SHP77 (cell line): ENCODE data around the gene ZNF541.
"Not testable (repeated sequence)": the region's sequence is repeated elsewhere in the genome, so short reads cannot be mapped to it uniquely, and the experiment has no call there.

ENCODE experiments used
- DNase-seq, 2 experiments: peaks; one replicate each; lab custom pipeline; 2025; lab: John Stamatoyannopoulos, UW

The ZNF541 gene

GRCh38 chr19:47599671-47600245 is 26.8 kb upstream of the ZNF541 start:
- DNase-seq = not testable (repeated sequence)

GRCh38 chr19:47598407-47599349 is 25.7 kb upstream of the ZNF541 start:
- DNase-seq = no peak

- DNase-seq = no peak
These were observed 23.0 kb upstream of the ZNF541 start for GRCh38 chr19:47595944-47596343.

- DNase-seq = no peak
These were observed 20.9 kb upstream of the ZNF541 start for GRCh38 chr19:47593860-47594259.

- no peak for DNase-seq
These were observed 16.9 kb upstream of the ZNF541 start for GRCh38 chr19:47589824-47590223.

DNA sequence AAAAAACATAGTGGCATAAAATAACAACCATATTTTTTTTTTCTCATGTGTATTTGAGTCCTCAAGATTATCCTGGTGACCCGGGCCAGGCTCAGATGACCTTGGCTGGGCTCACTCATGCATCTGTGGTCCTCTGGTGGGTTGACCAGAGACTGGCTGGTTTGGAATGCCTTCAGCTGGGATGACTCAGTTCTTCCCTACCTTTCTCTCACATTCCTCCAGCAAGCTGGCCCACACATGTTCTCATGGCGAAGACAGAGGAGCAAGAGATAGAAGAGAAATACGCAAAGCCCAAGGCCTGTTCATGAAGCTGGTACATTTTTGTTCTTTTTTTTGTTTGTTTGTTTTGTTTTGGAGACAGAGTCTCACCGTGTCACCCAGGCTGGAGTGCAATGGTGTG is 14.3 kb upstream of the ZNF541 start:
- DNase-seq = no peak

DNA sequence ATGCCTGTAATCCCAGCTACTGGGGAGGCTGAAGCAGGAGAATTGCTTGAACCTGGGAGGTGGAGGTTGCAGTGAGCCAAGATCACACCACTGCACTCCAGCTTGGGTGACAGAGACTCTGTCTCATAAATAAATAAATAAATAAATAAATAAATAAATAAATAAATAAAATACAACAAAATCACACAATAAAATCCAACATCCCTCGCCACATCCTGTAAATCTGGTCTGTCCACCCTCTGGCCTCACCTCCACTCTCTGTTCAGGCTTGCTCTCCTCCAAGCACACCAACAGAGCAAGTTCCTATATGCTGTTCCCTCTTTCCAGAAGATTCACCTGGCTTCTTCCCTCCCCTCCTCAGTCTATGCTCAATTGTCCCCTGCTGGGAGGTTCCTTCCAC is 10.2 kb upstream of the ZNF541 start:
- DNase-seq = not testable (repeated sequence)

DNA sequence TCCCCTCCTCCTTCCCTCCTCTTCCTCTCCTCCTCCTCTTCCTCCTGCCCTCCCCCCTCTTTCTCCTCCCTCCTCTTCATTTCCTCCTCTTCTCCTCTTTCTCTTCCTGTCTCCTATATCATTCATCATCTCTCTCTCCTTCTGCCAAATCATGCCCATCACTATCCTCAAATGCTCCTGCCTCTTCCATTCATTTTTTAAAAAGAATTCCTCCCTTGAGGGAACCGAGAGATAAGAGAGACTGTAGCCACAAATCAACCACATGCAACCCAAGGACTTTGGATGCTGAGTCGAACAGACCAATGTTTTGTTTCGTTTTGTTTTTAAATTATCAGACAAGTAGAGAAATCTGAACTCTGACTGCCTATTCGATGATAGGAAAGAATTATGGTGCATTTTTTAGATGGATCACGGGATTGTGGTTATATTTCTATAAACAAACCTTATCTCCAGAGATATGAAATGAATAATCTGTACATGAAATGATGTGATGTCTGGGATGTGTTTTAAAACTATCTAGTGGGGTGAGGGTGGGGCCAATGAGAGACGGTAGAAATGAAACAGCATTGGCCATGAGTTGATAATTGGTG is 9.5 kb upstream of the ZNF541 start:
- DNase-seq = no peak

DNA sequence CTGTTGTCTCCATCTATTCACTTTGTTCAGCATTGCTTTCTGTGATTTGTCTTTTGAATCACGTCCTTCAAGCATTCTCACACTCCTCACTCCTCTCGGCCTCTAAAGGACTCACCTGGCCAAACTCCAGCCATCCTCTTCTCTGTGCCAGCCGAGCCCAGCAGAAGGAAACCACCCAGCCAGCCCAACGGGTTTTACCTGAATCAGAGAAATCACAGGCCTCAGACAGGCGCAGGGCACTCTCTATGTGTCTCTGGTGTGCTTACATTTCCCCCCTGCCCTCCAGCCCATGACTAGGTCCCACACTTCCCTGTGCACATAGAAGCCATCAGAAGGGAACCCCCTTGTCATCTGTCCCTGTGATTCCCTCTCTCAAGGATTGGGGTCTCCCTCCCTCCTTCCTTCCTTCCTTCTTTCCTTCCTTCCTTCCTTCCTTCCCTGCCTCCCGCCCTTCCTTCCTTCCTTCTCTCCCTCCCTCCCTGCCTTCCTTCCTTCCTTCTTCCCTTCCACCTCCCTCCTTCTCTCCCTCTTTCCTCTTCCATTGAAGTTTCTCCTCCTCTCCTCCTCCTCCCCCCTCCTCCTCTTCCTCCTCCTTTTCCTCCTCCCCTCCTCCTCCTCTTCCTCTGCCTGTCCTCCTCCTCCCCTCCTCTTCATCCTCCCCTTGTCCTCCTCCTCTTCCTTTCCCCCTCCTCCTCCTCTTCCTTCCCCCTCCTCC is 8.8 kb upstream of the ZNF541 start:
- no peak for DNase-seq

DNA sequence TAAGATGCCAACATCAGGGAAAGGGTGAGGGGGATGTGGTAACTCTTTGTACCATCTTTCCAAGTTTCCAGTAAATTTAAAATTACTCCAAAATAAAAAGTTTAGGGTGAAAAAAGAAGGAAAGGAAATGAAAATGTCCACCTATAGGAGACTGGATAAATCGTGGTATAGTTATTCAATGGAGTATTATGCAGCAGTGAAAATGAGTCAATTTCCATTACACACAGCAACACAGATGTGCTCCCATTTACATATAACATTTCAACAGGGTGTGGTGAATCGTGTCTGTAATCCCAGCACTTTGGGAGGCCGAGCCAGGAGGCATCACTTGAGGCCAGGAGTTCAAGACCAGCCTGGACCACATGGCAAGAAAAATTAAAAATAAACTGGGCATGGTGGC is 7.4 kb upstream of the ZNF541 start:
- DNase-seq = no peak

GRCh38 chr19:47572635-47573034 is 313 bp downstream of the ZNF541 start:
- DNase-seq = no peak

GRCh38 chr19:47569331-47569730 is 3.6 kb downstream of the ZNF541 start:
- no peak for DNase-seq

DNA sequence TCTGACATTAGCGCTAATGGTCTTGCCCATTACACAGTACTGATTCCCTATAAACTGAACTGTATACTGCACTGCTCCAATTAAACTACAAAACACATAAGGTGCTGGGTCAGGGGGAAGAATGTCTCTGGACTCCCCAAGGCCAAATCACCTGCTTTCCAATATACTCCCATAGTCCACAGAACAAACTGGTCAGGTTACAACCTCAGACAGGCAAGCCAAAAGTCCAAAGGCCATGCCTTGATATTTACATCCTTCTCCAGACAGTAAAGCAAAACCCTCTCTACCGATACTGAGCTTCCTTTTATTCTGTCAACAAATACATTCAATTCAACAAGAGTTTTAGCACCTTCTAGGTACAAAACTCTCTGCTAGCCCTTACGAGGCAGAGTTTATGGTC is 8.9 kb downstream of the ZNF541 start:
- DNase-seq = no peak

DNA sequence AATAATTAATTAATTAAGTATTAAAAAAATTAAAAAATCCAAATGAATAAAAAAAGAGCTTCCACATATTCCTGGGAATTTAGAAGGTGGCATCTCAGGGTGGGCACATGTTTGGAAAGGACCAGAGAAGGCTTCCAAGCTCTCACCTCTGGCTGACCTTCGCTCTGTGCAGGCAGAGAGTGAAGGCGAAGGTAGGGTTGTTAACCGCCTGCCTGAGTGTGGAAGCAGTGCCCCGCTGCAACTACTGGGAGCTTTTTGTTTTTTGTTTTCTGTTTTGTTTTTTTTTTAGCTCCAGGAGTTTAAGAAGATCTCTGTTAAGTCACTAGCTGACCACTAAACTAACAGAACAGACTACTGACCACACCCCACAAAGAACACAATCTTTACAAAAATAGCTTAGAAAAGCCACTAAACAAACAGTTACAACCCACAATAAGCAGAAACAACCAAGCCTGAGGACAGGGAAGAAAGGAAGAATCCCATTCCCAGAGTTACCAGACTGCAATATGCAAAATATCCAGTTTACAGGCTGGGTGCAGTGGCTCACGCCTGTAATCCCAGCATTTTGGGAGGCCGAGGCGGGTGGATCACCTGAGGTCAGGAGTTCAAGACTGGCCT is 11.4 kb downstream of the ZNF541 start:
- no peak for DNase-seq

DNA sequence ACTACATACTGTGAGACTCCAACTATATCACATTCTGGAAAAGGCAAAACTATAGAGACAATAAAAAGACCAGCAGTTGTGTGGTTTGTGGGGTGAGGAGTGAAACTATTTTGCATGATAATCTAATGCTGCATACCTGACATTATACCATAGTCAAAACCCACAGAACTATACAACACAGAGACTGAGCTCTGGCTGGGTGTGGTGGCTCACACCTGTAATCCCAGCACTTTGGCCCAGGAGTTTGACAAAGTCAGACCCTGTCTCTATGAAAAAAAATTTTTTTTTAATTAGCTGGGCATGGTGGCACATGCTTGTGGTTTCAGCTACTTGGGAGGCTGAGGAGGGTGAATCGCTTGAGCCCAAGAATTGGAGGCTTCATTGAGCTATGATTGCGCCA is 11.9 kb downstream of the ZNF541 start:
- no peak for DNase-seq

GRCh38 chr19:47550129-47550528 is 22.8 kb downstream of the ZNF541 start:
- DNase-seq = no peak

DNA sequence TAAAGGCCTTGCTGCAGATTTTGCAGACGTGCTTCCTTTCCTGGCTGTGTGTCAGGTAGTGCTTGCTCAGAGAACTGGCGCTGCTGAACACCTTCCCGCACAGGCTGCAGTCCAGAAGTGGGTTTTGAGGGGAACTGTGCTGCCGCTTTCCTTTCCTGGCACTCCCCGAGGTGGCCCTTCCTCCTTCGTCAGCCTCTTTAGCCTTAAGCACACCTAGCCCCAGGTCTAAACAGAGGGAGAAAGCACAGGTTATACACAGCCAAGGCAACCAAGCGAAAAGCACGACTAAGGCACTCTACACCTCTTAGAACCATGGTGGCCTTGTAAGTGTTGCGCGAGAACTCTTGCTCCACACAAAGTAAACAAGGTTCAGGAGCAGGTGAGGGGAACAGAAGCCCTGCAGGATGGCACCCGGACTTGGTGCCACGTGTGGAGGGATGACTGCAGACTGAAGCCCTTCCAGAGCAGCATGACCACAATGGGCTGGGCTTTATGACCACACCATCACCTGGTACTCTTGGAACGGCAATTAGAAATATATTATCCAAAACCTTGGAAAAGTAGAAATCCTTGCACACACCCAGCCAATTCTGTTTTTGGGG is 23.6 kb downstream of the ZNF541 start:
- DNase-seq = peak in 1 of 2 experiments; percentile 7

DNA sequence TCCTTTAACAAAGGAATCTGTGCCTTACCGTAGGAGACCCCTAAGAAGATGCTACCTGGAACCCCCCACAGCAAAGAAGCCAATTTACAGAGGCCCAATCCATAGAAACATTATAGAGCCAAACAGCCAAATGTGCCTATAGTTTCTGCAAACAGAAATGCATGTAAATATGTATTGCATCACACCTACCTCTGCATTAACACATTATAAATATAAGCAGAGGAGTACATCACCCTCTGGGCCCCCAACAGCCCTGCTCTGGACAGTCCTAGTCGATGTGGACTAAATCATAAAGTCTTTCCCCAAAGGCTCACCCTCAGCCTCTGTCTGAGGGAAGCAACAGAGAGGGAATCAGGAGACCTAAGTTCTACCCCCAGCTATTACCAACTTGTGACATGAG is 25.7 kb downstream of the ZNF541 start:
- no peak for DNase-seq

GRCh38 chr19:47545061-47545948 is 27.6 kb downstream of the ZNF541 start:
- DNase-seq = no peak

- DNase-seq = no peak
These were observed 28.5 kb downstream of the ZNF541 start for GRCh38 chr19:47544476-47544875.

DNA sequence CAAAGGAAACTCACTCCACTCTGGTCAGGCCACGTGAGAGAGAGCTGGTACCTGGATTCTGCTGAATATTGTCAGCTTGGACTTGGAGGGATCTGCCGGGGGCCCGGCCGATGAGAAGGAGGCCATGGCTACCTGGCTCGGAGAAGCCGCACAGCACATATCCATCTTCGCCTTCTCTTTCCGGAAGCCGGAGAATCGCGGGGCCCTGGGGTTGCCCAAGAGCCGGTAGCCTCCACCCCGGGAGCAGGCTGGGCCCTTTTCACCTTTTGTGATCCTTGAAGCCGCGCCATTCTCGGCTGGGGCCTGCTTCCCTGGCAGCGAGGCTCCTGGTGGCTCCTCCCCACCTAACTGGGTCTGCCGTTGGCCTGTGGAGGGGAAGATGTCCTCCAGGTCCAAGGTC is 28.9 kb downstream of the ZNF541 start:
- no peak for DNase-seq
